H1 (cell line): ENCODE data around the gene PPP1R2. TPM values are rescaled to one million over a fixed set of nuclear protein-coding genes. Genes with fewer than 3 reads are reported as not detected.

Experiments
- CHD2 ChIP-seq: IDR thresholded peaks from 2 replicates; pipeline ENCODE4 v1.6.1; 2012; ENCODE audit warnings: low read length, improper control_type of control experiment
- EZH2 ChIP-seq: fragments of 200-600 bp; sonication (generic); IDR thresholded peaks from 2 replicates; pipeline ENCODE4 v1.7.1; 2012; ENCODE audit warnings: low read depth, mild to moderate bottlenecking, moderate library complexity, low read length, inconsistent platforms; ENCODE audit not compliant: severe bottlenecking
- SRF ChIP-seq: IDR thresholded peaks from 2 replicates; pipeline ENCODE4 v1.6.1; 2011; ENCODE audit warnings: mild to moderate bottlenecking, low read depth, low read length, moderate library complexity
- TAF1 ChIP-seq: IDR thresholded peaks from 2 replicates; pipeline ENCODE4 v1.6.1; 2011; ENCODE audit warnings: mild to moderate bottlenecking, low read depth, low read length
- polyA plus RNA-seq, 7 experiments: library from polyadenylated mRNA; depleted of rRNA in 3 of 7; stranded (reverse) in 5 of 7; unstranded in 2 of 7; fragments of >200 nt in 5 of 7; fragments of 200-250 nt in 2 of 7; gene quantifications; 1 replicate in 5 of 7; 2 replicates in 1 of 7; 4 replicates in 1 of 7; pipeline versions ENCODE4 v1.2.1 to v1.2.3, GENCODE V29; 2011 to 2013; ENCODE audit warnings: missing spikeins in 2 of 7, mixed read lengths in 2 of 7
- total RNA-seq: library from RNA; stranded (reverse); fragmentation: NEBNext Ultra II Directional; extraction: Animal tissue kit (Norgen Biotek cat#: 25700); gene quantifications from 2 replicates; pipeline ENCODE4 v1.2.1, GENCODE V29; 2021
- TF ChIP-seq, protein P1 (sequence below), 3 experiments: IDR thresholded peaks; 1 replicate in 2 of 3; 2 replicates in 1 of 3; pipeline versions ENCODE4 v1.5.1 to v1.6.1; 2011; ENCODE audit warnings: low read length in 3 of 3, mild to moderate bottlenecking in 3 of 3, inconsistent platforms in 2 of 3, low read depth in 1 of 3, moderate library complexity in 1 of 3; ENCODE audit not compliant: insufficient read depth in 1 of 3; ENCODE audit errors: control extremely low read depth in 1 of 3

PPP1R2 gene
- total and polyA plus RNA-seq, 2 of the 8 experiments (the other 6 are each of a cell fraction or from before 2014, with no cell fraction given): 14.0 to 26.5 TPM

DNA sequence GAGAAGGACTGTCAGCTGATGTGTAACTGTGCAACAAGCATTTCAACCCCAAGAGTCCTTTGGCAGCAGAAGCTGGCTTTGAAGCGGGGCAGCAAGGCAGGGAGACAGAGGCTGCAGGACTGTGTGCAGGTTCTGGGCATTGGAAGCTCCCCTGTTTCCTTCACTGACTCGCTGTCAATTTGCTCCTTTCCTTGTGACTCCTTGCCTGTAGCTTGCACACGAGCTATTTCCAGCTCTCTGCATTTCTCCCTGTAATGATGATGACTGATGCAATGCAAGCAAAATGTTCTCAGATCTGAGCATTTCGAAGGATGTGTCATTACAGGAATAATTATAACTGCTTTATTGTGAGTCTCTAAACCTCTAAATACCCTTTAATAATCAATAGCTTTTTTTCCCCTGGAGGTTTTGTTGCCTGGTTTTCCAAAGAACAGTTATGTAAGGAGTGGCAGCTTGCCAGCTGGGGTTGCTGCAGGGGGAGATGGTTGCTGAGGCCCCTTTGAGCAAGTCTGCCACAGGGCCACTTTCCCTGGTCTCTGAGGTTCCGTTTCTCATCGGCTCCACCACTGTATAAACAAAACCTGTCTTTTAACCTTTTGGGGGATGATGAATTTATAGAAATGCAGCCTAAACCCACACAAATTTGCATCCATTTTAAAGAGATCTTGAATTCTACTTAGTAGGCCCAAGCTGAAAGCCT lies 37.8 kb upstream of the PPP1R2 start (continued):
- TF ChIP-seq SRF (no peak), TAF1 (no peak), CHD2 (no peak), EZH2 (no peak)
- TF ChIP-seq, protein P1, sequence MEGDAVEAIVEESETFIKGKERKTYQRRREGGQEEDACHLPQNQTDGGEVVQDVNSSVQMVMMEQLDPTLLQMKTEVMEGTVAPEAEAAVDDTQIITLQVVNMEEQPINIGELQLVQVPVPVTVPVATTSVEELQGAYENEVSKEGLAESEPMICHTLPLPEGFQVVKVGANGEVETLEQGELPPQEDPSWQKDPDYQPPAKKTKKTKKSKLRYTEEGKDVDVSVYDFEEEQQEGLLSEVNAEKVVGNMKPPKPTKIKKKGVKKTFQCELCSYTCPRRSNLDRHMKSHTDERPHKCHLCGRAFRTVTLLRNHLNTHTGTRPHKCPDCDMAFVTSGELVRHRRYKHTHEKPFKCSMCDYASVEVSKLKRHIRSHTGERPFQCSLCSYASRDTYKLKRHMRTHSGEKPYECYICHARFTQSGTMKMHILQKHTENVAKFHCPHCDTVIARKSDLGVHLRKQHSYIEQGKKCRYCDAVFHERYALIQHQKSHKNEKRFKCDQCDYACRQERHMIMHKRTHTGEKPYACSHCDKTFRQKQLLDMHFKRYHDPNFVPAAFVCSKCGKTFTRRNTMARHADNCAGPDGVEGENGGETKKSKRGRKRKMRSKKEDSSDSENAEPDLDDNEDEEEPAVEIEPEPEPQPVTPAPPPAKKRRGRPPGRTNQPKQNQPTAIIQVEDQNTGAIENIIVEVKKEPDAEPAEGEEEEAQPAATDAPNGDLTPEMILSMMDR (IDR thresholded peaks at IDR 0.05; ENCODE audit: control extremely low read depth in 1 of 3, insufficient read depth in 1 of 3, low read depth in 1 of 3, low read length in 3 of 3): no peak
